ENCODE measurements around the gene CHN1. TPM values are rescaled to one million over a fixed set of nuclear protein-coding genes. Genes with fewer than 3 reads are reported as not detected.

The CHN1 gene
- total RNA-seq, 2 experiments from 2014 or later: 5.3 to 5.6 TPM

DNA sequence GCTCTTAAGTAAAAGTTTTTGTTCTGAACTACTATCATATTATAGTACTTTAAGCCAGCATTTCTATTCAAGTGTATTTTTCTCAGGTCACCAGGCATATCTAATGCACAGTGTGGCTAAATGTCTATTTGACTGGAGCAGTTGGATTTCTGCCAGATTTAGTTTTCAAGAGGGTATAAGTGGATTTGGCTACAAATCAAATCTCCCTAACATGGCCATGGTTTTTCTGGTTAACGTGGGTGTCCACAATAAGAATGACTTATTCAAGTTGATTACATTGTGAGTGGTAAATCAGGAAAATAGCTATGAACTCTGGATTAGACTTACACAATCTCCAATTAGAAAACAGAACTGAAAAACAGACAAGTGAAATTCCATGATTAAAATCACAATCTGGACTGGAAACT is 5.7 kb upstream of the CHN1 start:
- ChIA-PET POLR2A (no interaction called here), CTCF (interaction anchor here (0.7 kb wide), 1 partner anchor 20 kb away, joined by 3 read pairs; no protein-coding TSS in a partner anchor)
- DNase-seq (no peak), ATAC-seq (ENCODE audit: poor library complexity) (no peak)
- Histone ChIP-seq H3K4me3 (ENCODE audit: low read length) (no peak overlapping the region), H3K9me3 (ENCODE audit: control insufficient read depth in 1 of 2, insufficient read depth in 1 of 2, low read length in 2 of 2) (no peaks in the 10 kb centered on the region), H3K36me3 (ENCODE audit: insufficient read depth, low read length) (no peaks in the 10 kb centered on the region), H3K4me1 (ENCODE audit: insufficient read depth, low read length) (no peaks in the 10 kb centered on the region), H3K27ac (ENCODE audit: low read depth in 1 of 2, low read length in 2 of 2) (no peak overlapping the region), H3K27me3 (ENCODE audit: control insufficient read depth in 1 of 2, insufficient read depth in 2 of 2, low read length in 2 of 2) (peaks cover 0 to 4% of the 10 kb centered on the region in 2 experiments)
- Mint-ChIP-seq H3K27me3 (peaks cover 26% of the 10 kb centered on the region), H3K36me3 (ENCODE audit: low read depth) (no peaks in the 10 kb centered on the region), H3K9me3 (peaks cover 2% of the 10 kb centered on the region), H3K4me3 (no peak overlapping the region), H3K27ac (no peak overlapping the region), H3K4me1 (ENCODE audit: low read depth) (peaks cover 3% of the 10 kb centered on the region)
- TF ChIP-seq, protein P1, sequence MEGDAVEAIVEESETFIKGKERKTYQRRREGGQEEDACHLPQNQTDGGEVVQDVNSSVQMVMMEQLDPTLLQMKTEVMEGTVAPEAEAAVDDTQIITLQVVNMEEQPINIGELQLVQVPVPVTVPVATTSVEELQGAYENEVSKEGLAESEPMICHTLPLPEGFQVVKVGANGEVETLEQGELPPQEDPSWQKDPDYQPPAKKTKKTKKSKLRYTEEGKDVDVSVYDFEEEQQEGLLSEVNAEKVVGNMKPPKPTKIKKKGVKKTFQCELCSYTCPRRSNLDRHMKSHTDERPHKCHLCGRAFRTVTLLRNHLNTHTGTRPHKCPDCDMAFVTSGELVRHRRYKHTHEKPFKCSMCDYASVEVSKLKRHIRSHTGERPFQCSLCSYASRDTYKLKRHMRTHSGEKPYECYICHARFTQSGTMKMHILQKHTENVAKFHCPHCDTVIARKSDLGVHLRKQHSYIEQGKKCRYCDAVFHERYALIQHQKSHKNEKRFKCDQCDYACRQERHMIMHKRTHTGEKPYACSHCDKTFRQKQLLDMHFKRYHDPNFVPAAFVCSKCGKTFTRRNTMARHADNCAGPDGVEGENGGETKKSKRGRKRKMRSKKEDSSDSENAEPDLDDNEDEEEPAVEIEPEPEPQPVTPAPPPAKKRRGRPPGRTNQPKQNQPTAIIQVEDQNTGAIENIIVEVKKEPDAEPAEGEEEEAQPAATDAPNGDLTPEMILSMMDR (IDR thresholded peaks at IDR 0.05): no peak
- intact Hi-C loops (cut with DNase I, micrococcal nuclease): no loop called here

DNA sequence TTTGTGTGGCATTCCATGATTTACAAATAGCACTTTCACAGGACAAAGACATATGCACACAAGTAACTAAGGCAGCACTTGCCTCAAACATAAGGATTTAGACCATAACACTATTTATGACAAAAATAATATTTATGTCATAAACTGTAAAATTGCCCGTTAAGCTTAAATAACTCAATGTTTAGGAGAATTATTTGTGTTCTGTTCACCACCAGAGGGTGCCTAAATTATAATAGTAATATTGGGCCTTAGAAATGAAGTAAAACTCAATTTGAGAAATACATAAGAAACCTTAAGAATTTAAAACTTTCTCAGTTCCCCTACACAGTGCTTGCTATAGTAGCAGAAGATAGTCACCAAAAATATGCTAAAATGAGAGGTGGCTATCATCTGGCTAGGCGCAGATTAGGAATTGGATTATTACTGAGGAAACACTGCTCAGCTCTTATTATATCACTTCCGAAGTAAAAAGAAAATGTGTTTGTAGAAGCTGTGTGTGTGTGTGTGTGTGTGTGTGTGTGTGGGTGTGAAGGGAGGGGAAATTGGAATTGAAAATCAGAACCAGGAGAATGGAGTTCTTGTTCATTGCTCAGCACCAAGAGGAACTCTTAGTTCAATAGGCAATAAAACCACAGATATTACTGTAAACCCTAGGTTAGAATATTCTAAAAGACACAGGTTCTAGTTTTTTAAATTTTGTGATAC is 4.9 kb upstream of the CHN1 start:
- H3K36me3 Mint-ChIP-seq (ENCODE audit: low read depth): no peaks in the 10 kb centered on the region
- no peak overlapping the region for H3K27ac Mint-ChIP-seq
- peaks cover 29% of the 10 kb centered on the region for H3K27me3 Mint-ChIP-seq
- TF ChIP-seq, protein P1 (IDR thresholded peaks at IDR 0.05): no peak
- Histone ChIP-seq H3K4me1 (ENCODE audit: insufficient read depth, low read length) (peaks cover 5% of the 10 kb centered on the region), H3K27ac (ENCODE audit: low read depth in 1 of 2, low read length in 2 of 2) (no peak overlapping the region), H3K36me3 (ENCODE audit: insufficient read depth, low read length) (no peaks in the 10 kb centered on the region), H3K4me3 (ENCODE audit: low read length) (no peak overlapping the region), H3K27me3 (ENCODE audit: control insufficient read depth in 1 of 2, insufficient read depth in 2 of 2, low read length in 2 of 2) (peaks cover 4% of the 10 kb centered on the region in 2 experiments), H3K9me3 (ENCODE audit: control insufficient read depth in 1 of 2, insufficient read depth in 1 of 2, low read length in 2 of 2) (no peaks in the 10 kb centered on the region)
- no peak overlapping the region for H3K4me3 Mint-ChIP-seq
- intact Hi-C loops (cut with DNase I, micrococcal nuclease): loop anchor here (10.0 kb wide), 2 partner anchors 235 to 545 kb away; no protein-coding TSS in a partner anchor
- peaks cover 2% of the 10 kb centered on the region for H3K9me3 Mint-ChIP-seq
- DNase-seq (no peak), ATAC-seq (ENCODE audit: poor library complexity) (no peak)
- POLR2A ChIA-PET: no interaction called here
- peaks cover 6% of the 10 kb centered on the region for H3K4me1 Mint-ChIP-seq (ENCODE audit: low read depth)
- CTCF ChIA-PET: interaction anchor here (0.9 kb wide), 1 partner anchor 177 kb away, joined by 3 read pairs; no protein-coding TSS in a partner anchor

DNA sequence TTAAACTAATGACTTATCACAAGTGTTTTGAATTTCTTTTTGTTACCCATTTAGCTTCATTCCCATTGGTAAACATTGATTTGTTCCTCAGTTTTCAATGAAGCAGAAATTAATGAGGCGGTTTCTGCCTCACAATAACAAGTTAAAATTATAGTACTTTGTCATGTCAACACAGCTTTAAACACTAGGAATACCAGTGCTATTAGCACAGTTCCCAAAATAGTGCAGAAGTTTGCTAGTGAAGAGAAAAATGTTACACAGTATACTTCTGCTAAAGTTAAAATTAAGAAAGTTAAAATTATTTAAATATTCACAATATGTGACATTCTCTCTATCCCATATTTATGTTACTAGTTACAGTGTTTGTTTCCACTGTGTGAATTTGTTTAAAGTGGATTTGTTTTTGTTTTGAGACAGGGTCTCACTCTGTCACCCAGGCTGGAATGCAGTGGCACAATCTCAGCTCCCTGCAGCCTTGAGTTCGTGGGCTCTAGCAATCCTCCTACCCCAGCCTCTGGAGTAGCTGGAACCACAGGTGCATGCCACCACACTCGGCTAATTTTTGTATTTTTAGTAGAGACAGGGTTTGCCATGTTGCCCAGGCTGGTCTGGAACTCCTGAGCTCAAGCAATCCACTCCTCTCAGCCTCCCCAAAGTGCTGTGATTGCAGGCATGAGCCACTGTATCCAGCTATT is 3.8 kb upstream of the CHN1 start:
- no peaks in the 10 kb centered on the region for H3K9me3 Mint-ChIP-seq
- H3K27ac Mint-ChIP-seq: no peak overlapping the region
- H3K4me1 Mint-ChIP-seq (ENCODE audit: low read depth): peaks cover 12% of the 10 kb centered on the region
- Histone ChIP-seq H3K4me3 (ENCODE audit: low read length) (no peak overlapping the region), H3K36me3 (ENCODE audit: insufficient read depth, low read length) (no peaks in the 10 kb centered on the region), H3K27ac (ENCODE audit: low read depth in 1 of 2, low read length in 2 of 2) (no peak overlapping the region), H3K9me3 (ENCODE audit: control insufficient read depth in 1 of 2, insufficient read depth in 1 of 2, low read length in 2 of 2) (no peaks in the 10 kb centered on the region), H3K27me3 (ENCODE audit: control insufficient read depth in 1 of 2, insufficient read depth in 2 of 2, low read length in 2 of 2) (peaks cover 4 to 9% of the 10 kb centered on the region in 2 experiments), H3K4me1 (ENCODE audit: insufficient read depth, low read length) (peaks cover 11% of the 10 kb centered on the region)
- DNase-seq: no peak
- ChIA-PET POLR2A (interaction anchor here (0.5 kb wide), 1 partner anchor 243 kb away, joined by 3 read pairs; no protein-coding TSS in a partner anchor), CTCF (interaction anchor here (0.6 kb wide), 1 partner anchor 127 kb away, joined by 3 read pairs; no protein-coding TSS in a partner anchor)
- no peak overlapping the region for H3K4me3 Mint-ChIP-seq
- intact Hi-C loops (cut with DNase I, micrococcal nuclease): loop anchor here (10.0 kb wide), 2 partner anchors 234 to 544 kb away; no protein-coding TSS in a partner anchor
- no peaks in the 10 kb centered on the region for H3K36me3 Mint-ChIP-seq (ENCODE audit: low read depth)
- H3K27me3 Mint-ChIP-seq: peaks cover 33% of the 10 kb centered on the region
- TF ChIP-seq, protein P1 (IDR thresholded peaks at IDR 0.05): no peak
- no peak for ATAC-seq (ENCODE audit: poor library complexity)

Data from CD4-positive, alpha-beta T cell (primary cell).